ENCODE measurements around the gene FOXN3.

FOXN3 gene

GRCh38 chr14:89430391-89431236 is 13.6 kb upstream of the FOXN3 start:
- DNase-seq (ENCODE audit: low read depth, low spot score): no peak

- DNase-seq (ENCODE audit: low read depth, low spot score): no peak
These were observed 12.5 kb upstream of the FOXN3 start for GRCh38 chr14:89429199-89430181.

GRCh38 chr14:89428546-89429198 is 11.6 kb upstream of the FOXN3 start:
- peak; percentile 45 for DNase-seq (ENCODE audit: low read depth, low spot score)

GRCh38 chr14:89428173-89428523 is 11.1 kb upstream of the FOXN3 start:
- no peak for DNase-seq (ENCODE audit: low read depth, low spot score)

- no peak for DNase-seq (ENCODE audit: low read depth, low spot score)
These were observed 10.6 kb upstream of the FOXN3 start for GRCh38 chr14:89427426-89428172.

- peak; percentile 69 for DNase-seq (ENCODE audit: low read depth, low spot score)
These were observed 8.9 kb upstream of the FOXN3 start for GRCh38 chr14:89425931-89426330.

GRCh38 chr14:89424241-89424640 is 7.2 kb upstream of the FOXN3 start:
- DNase-seq (ENCODE audit: low read depth, low spot score): no peak

DNA sequence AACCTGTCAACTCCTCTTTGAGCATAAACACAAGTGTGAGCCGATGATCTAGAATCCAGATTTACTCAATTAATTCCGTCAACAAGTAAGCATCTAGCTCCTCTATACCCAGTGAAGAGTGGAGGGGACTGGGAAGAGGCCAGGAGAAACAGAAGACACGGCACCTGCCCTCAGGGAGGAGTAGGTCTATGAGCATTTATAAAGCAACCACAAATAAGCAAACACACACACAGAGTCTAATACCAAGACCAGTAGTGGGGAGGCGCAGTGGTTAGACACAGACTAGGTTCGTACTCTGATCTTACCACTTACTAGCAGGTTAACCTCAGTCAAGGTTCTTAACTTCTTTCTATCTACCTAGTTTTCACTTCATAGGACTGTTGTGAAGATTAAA is 5.9 kb upstream of the FOXN3 start:
- DNase-seq (ENCODE audit: low read depth, low spot score): no peak

- DNase-seq (ENCODE audit: low read depth, low spot score): peak; percentile 48
These were observed 5.3 kb upstream of the FOXN3 start for GRCh38 chr14:89422181-89422951.

- DNase-seq (ENCODE audit: low read depth, low spot score): no peak
These were observed 3.5 kb upstream of the FOXN3 start for GRCh38 chr14:89420502-89420901.

DNA sequence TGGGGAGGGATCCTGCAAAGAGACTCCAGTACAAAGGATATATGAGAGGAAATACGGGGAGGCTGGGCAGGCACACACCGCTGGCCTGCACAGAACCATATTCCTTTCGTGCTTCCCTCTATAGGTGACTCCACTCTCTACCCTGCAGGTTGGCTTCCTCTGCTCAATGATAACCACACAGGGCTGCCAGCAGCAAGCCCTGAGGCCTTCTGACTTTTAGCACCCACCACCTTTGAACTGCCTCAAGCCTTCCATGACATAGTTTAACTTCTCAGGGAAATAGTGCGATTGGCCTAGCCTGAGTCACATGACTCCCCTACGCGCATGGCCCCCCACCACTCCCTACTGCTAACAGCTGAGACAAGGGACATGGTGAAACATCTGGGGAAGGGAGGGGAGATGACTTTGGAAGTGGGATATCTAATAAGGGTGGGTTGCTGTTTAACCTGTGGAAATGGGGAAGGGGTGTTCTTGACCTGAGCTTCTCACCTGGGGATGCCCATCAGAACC is 3.0 kb upstream of the FOXN3 start:
- DNase-seq (ENCODE audit: low read depth, low spot score): peak; percentile 52

GRCh38 chr14:89418976-89419375 is 1.9 kb upstream of the FOXN3 start:
- no peak for DNase-seq (ENCODE audit: low read depth, low spot score)

GRCh38 chr14:89418452-89418851 is 1.4 kb upstream of the FOXN3 start:
- peak; percentile 83 for DNase-seq (ENCODE audit: low read depth, low spot score)

DNA sequence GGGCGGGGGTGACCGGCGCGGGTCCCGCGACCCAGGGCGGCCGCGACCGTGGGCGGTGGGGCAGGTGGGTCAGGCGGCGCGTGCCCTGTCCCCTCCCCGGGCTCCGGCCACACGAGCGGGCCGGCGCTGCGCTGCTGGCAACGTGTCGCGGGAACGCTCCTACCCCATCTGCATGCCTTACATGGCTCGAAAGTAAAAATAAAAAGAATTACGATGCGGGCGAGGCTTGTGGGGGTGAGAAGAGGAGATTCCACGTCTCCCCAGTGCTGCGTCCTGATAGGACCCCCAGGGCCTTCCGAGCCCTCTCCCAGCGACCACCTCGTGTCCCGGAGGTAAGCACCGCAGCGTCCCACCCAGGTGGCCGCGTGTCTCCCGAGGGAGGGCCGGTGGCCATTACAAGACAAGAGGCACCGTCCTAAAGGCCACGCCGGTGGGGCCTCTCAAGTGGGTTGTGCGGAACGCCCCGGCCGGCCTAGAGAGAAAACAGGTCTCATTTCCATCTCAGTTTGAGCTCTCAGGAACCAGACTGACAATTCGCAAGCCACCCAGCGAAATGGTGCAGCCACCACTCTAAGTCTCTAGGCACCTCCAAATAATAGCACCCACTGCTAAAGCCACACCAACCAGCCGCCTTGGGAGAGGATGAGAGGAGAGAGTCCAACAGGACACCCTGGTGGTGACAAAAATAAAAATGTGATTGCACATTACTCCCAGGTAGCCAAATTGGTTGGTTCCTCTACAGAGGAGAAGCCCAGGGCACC is 612 bp upstream of the FOXN3 start:
- peak; percentile 69 for DNase-seq (ENCODE audit: low read depth, low spot score)

GRCh38 chr14:89416002-89416995 is 734 bp downstream of the FOXN3 start:
- DNase-seq (ENCODE audit: low read depth, low spot score): peak; percentile 100

DNA sequence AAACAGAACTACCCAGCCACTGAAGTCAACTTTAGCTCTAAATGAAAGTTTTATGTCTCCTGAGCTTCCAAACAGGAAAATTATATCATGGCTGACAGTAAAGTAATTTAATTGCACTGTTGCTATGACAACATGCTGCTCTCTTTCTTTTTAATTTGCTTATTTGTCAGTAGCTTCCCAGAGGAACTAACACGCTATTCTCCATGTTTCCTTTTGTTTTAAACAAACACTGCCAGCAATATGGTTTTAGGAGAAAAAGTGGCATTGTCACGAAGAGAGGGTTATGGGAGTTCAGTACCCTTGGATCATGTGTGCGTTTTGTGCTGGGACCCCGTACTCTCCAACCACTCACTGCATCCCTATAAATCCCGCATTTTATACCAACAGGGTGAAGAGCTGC is 1.9 kb downstream of the FOXN3 start:
- DNase-seq (ENCODE audit: low read depth, low spot score): no peak

DNA sequence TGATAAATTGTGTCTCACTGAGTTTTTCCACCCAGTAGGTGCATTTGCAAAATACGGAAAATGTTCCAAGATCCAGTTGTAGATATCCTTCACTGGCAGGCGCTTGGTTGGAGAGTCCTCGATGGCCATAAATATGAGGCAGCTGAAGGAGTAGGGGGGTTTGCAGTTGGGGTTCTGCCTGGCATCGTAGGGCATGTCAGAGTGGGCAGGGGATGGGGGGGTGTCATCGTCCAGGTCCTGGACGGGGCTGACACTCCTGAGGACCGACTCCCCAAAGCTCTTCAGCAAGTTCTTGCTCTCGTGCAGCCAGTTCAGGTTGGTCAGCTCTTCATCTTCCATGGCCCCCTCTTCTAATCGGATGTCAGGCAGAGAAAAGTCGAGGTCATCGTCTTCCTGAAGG is 5.1 kb downstream of the FOXN3 start:
- no peak for DNase-seq (ENCODE audit: low read depth, low spot score)

DNA sequence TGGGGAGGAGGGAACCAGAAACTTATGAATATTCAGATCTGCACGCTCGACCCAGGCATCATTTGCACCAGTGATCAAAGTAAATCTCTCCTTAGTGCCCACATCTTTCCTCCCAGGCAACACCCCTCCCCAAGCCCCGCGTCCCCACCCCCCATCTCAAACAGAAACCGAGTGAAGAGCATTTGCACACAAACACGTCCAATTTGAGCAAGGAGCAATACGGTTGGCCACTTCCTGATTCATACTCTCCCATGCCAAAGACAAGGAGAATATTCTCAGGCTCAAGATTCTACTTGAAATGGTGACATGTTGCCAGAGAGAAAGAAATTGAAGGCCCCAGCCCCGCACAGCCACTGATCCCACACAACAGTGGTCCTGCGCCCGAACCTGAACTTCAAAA is 7.1 kb downstream of the FOXN3 start:
- DNase-seq (ENCODE audit: low read depth, low spot score): no peak

Measured in ELF-1 (cell line).